Sigmoid colon (tissue), 4 donors: ENCODE measurements around the gene GSTM5.

Experiments used
- EP300 ChIP-seq, 4 donors: sonication (generic); formaldehyde crosslinking; IDR thresholded peaks; one replicate each; pipeline ENCODE4 v1.6.1; 2017; ENCODE audit warnings: antibody characterized with exemption in 4 of 4
- POLR2A ChIP-seq, 2 donors: fragments of 450-650 bp; IDR thresholded peaks; one replicate each; pipeline ENCODE4 v1.6.1; 2016; ENCODE audit warnings: antibody characterized with exemption in 2 of 2, mild to moderate bottlenecking in 2 of 2, moderate library complexity in 2 of 2
- POLR2AphosphoS5 ChIP-seq, 4 donors: sonication (generic); formaldehyde crosslinking; IDR thresholded peaks; one replicate each; pipeline ENCODE4 v1.6.1; 2017; ENCODE audit warnings: antibody characterized with exemption in 4 of 4
- TF ChIP-seq, protein P1 (sequence below), 4 experiments: fragments of 450-650 bp in 3 of 4; fragments of 200-600 bp in 1 of 4; IDR thresholded peaks; one replicate each; pipeline ENCODE4 v1.5.1; 2016 to 2019; ENCODE audit warnings: antibody characterized with exemption in 4 of 4, mild to moderate bottlenecking in 3 of 4, moderate library complexity in 2 of 4

DNA sequence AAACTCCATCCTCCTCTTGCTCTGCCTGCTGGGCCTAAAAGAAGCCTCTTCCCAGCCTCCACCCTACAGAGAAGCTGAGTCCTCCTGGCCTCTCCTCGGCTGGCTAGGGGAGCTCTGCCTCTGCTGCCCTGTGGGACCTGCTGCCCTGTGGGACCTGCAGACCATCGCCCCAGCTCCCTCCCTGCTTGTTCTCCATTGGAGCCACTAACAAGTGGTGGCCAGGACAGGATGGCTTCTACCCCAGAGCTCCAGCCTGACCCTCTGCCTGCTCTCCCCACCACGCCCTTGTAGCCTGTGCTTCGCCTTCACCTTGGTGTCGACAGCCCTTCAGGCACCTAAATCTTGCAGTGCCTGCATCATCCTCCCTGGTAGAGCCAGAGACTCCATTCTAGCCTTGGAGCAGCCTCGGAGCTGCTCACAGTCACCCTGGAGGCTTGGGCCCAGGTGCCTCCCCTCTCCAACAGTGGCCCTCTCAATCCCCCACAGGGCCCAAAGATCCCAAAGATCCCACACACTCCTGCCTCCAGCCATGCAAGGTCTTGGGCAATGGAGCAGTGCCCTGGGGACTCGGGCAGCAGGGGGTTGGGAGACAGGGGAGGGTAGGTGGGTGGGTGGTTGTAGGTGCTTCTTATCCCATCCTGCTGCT, 48.7 kb downstream of the GSTM5 start:
- TF ChIP-seq, protein P1, sequence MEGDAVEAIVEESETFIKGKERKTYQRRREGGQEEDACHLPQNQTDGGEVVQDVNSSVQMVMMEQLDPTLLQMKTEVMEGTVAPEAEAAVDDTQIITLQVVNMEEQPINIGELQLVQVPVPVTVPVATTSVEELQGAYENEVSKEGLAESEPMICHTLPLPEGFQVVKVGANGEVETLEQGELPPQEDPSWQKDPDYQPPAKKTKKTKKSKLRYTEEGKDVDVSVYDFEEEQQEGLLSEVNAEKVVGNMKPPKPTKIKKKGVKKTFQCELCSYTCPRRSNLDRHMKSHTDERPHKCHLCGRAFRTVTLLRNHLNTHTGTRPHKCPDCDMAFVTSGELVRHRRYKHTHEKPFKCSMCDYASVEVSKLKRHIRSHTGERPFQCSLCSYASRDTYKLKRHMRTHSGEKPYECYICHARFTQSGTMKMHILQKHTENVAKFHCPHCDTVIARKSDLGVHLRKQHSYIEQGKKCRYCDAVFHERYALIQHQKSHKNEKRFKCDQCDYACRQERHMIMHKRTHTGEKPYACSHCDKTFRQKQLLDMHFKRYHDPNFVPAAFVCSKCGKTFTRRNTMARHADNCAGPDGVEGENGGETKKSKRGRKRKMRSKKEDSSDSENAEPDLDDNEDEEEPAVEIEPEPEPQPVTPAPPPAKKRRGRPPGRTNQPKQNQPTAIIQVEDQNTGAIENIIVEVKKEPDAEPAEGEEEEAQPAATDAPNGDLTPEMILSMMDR (IDR thresholded peaks at IDR 0.05) = no peak
- TF ChIP-seq POLR2A (IDR thresholded peaks at IDR 0.05) (no peak), POLR2AphosphoS5 (IDR thresholded peaks at IDR 0.05) (no peak), EP300 (IDR thresholded peaks at IDR 0.05) (no peak)
